Hematopoietic multipotent progenitor cell treated with erythropoietin and hydrocortisone succinate and interleukin-3 and kit ligand, for 4 days (in vitro differentiated cells): ENCODE data around the gene ADAMTS2.
A peak's percentile ranks its signal among the peaks of the same experiment; 100 is the strongest.

Experiments used
- DNase-seq: peaks from one replicate; pipeline ENCODE4 v3.0.0-alpha.2; 2015

ADAMTS2 gene

DNA sequence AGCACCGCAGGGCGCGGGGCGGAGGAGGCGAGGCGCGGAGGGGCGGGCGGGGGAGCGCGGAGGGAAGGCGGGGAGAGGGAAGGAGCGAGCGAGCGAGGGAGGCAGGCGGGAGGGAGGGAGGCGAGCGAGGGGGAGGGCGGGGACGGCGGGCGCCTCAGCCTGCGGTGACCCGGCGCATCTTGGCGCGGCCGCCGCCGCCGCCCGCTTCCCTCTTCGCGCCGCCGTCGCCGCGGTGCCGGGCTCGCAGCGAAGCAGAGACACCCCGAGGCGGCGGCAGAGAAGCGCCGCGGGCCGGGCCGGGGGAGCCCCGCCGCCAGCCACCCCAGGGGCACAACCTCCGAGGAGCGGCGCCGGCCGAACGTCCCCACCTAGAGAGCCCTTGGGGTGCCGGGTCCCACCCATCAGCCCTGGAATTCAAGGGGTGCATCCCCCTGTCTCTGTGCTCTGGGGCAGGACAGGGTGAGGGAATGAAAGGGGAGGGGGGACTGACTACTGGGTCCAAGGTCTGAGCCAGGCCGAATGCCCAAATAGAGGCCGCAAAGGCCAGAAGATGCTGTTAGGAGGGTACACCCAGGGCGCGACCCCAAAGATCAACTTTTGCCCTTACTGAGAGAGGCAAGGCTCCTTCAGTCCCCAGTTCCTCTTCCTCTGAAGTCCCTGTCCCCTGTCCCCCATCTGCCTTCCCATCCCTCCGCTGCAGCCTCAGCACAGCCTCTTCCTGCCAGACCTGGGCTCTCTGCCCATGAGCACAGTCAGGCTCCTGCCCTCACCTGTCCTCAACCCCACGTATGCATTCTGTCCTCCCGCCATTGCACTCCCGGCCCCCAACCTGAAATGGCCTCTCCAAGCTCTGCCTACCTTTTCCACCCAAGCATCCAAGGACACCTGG is at the start of gene ADAMTS2:
Gene ADAMTS2, minus strand, starts transcription at position 29 of the 889 bp plus-strand sequence. CDS start 133 bp downstream, outside the sequence.
- DNase-seq, result peak; percentile 60

DNA sequence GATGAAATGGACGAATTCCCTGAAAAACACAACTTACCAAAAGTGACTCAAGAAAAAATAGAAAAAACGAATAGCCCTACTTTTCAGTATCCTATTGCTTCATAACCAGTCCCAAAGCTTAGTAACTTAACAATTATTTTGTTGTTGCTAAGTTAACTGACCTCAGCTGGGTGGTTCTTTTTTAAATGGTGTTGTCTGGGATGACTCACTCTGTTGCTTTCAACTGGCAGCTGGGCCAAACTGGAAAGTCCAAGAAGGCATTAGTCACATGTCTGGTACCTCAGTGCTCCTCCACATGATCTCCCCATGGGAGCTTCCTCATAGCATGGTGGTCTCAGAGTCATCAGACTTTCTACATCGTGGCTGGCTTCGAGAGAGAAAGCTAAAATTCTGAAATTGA is 47.8 kb upstream of the ADAMTS2 start:
- DNase-seq, result no peak

DNA sequence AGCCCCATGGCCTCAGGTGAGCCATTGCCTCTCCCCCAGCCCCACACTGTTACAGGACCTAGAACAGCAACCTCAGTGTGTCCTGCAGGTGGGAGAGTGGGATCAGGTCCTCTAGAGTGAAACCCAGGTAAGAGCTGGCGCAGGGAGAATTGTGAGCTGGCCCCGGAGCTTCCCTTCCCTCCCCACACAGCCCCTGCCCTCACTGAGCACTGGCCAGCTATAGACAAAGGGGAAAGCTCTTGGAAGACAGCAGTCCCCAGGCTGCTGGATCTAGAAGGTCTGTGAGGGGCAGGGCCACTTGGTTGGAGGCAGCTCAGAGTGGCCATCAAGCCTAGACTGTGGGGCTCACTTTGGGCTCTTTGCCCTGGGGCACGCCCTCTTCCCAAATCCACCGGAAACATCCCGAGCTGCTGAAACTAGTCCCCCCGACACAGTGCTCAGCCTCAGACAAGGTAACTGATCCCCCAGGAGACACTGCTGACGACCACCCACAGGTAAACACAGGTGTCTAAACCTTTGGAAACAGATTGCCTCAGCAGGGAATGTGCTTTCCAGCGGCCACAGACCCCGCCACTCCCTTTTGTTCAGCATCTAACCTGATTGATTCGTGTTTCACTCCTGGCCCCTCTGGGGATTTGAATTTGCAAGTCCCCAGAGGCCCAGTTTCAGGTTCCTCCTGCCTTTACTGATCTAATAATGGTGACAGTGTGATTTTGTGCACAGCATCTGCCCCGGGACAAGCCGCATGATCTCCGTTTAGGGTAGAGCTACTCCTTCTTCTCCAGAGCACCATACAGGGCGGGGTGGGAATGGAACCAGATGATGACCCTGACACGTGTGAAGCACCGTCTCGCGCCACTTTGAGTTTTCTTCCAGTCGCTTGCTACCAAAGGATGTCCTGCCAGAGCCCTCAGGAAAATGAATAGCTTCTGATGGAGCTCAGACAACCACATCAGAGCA is 42.2 kb upstream of the ADAMTS2 start:
- no peak for DNase-seq

DNA sequence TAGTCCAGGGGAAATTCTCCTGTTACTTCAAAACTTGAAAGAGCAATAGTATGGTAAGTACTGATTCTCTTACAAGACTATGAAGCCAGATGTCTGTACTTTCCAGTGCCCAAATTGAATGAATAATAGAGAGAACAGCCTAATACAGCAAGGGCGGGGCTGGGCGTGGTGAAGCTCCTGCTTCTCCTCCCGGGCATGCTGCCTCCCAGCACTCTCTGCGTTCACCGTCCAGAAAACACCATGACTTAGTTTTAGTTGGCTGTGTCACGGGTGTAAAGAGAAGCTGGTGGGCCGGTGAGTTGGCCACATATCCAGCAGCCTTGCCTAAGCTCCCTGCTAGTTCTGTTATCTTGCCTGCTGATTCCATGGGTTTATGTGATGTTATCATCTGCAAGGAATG is 40.7 kb upstream of the ADAMTS2 start:
- no peak for DNase-seq

DNA sequence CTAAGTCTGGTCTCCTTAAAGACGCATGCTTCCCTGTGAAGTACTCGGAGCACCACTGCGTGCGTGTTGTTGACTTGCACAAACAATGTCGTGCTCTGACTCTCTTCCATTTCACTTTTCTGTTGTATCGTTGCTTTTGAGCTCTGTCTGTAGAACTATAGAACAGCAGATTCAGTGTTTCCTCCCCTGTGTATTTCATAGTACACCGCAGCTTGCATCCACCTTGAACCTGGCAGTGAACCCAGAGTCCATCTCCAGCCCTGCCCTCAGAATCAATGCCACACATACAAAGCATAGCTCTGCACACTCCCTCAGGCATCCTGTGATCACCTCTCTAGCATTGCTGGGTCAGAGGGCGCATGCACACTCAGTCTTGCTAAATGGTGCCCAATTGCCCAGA is 37.2 kb upstream of the ADAMTS2 start:
- no peak for DNase-seq

DNA sequence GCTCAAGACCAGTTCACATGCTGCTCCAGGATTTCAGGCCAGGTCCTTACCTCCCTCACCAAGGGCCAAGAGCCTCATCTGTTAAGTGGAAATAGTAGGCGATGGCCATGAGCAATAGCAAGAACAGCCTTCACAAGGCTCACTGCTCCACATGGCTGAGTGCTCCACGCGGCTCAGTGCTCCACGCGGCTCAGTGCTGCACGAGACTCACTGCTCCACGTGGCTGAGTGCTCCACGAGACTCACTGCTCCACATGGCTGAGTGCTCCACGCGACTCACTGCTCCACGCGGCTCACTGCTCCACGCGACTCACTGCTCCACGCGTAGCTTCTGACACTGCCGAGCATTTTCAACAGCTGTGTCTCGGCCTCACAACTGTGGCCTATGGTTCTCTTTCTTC is 36.4 kb upstream of the ADAMTS2 start:
- no peak for DNase-seq

DNA sequence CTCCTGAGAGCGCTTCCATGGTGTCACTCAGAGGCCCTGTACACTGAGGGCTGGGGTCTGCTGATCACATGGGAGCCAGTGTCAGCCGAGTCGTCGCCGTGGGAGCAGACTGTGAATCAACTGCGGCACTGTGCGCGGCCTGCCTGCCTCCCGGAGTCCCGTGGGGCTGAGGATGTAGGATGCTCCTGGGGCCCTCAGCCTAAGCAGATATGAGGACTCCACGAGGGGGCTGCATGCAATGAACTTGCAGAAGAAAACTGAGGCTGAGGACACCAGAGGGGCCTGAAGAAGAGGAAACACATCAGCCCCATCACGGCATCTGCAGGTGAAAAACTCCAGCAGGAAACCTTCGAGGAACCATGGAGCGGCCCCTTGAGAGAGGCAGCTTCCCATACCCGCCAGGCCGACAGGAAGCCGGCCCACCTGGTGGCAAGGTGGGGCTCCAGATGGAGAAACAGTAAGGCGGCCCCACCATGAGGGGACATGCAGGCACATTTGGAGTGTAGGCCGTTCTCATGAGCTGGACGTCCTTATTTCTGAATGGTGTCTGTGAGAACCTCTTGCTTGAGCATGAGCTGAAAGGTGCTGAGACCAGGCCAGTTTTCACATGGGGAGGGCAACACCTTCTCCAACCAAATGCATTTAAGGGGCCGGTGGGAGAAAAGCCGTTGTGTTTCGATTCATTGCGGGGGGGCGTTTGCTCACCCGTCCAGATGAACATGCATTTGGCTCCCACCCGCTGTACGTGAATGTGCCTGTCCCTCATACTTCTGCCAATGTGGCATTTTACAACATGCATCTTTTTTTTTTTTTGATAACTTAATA is 35.2 kb upstream of the ADAMTS2 start:
- DNase-seq, result no peak

DNA sequence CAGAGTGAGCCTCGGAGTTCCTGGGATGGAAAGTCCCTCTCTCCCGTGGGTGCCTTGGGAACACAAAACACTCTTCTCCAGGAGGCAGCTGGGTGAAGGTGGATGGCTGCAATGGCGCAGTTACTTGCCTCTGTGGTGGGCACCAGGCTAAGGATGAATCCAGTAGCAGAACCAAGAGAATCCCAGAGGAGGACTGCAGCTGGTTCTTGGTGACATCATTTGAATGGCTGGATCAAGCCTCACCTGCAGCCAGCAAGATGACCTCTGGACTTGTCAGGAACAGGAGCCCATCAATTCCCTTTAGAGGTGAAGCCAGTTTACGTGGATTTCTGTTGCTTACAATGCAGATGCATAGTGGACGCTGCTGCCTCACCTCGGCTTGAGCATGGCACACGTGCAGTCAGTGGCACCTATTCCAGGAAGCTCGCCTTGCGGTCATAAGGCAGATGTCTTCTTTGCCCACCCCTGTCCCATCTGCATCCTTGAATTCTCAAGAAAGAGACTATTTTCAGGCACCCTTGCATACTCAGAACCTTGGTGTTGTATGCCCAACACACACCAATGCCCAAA is 34.1 kb upstream of the ADAMTS2 start:
- no peak for DNase-seq

DNA sequence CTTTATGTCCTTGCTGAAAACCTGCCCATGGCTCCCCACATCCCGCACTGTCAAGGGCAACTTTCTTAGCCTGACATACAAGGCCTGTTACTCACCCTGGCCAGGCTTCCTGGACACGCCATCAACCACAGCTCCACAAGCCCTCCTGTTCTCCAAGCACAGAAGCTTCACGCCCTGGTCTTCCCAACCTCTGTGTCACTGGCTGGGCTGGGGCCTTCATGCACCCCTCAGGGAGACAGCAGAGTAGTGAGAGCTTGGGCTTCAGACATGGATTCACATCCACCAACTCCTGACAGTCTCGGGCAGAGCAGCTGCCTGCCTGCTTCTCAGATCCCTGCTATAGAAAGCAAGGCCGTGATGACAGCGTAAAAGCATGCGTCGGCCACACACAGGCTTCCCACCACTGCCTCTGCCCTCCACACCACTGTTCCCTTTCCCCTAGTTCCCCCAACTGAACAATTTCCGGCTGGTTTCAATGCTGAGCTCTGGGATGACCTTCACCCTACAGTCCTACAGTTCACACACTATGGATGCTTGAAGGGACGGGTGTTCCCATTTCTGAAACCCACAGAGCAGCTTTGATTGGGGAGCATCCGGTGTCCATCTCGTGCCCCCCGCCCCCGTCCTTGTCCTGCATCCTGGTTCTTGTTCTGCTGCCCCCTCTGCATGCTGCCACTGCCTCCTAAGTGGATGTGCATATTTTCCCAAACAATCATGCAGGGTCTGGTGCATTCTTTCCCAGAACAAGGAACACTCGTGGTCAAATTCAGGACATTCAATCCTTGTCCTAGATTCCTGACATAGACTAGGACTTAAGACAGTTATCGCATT is 33.4 kb upstream of the ADAMTS2 start:
- DNase-seq, result no peak

DNA sequence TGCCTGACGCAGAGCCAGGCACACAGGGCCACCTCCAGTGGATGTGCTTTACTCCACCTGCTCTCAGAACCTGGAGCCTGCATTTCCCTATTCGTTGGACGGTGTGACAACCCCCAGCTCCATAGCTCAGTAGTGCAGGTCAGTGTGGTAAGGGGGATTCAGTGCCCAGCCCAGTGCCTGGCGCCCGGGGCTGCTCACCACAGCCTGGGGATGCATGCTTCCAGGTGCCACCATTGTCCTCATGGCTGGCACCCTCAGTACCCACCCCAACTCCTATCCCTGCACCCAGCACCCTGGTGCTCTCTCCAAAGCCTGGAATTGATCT is 32.8 kb upstream of the ADAMTS2 start:
- no peak for DNase-seq

DNA sequence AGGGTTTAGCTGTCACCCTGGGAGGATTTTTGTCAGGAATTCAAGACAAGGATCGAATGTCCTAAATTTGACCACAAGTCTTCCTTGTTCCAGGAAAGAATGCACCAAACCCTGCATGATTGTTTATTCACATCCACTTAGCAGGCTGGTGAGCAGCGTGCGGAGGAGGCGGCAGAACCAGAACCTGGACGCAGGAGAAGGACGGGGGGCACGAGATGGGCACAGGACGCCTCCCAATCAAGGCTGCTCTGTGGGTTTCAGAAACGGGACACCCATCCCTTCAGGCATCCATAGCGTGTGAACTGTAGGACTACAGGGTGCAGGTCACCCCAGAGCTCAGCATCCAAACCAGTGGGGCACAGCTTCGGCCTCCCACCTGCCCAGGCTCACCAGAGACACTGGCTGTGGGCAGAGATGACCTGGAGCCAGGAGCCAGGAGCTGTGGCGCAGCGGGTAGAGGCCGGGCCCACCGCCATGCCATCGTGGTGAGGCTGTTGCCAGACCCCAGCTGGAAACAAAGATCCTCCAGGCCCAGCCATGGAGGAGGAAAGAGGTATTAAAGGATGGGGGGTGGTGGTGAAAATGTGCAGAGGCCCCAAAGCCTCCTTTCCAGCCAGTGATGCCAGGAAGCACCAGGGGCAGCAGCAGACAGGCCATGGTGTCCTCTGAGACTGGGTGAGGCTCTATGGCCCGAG is 32.3 kb upstream of the ADAMTS2 start:
- DNase-seq, result no peak

DNA sequence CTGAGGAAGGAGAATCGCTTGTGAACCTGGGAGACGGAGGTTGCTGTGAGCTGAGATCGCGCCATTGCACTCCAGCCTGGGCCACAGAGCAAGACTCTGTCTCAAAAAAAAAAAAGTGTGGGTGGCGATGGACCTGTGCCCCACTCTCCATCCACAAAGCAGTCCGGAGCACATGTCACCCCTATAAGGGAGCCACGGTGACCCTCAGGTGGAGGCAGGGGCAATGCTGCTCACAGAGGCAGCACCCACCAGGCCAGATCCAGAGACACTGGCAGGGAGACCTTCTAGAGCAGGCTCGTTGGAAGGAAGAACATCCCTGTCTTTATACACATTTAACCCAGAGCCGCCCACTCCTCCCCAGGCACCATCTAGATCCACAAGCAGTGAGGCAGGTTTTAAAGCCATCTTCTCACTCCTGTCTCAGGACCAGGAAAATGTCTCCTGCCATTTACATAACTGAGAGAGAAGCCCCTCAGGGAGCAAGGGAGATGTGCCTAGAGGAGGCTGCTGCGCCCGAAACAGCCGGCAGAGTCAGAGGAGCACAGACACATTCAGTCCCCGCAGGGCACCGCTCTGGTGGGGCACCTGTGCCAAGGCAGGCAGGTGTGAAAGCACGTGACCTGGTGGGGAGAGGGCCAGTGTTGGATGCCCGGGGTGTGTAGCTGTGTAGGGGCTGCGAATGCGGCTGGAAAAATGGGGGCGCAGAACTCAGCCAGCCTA is 31.6 kb upstream of the ADAMTS2 start:
- no peak for DNase-seq

DNA sequence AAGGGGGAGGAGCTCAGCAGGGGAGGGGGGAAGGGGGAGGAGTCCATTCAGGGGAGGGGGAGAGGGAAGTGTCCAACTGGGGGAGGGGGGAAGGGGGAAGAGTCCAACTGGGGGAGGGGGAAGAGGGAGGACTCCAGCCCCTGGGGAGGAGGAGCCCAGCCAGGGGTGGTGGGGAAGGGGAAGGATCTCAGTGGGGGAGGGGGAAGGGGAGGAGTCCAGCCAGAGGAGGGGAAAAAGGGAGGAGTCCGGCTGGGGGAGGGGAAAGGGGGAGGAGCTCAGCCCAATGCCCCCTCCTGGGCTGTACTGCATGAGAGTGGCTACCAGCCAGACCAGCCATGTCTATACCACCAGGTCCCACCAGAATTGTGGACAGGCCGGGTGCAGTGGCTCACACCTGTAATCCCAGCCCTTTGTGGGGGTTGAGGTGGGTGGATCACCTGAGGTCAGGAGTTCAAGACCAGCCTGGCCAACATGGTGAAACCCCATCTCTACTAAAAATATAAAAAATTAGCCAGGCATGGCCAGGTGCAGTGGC is 30.6 kb upstream of the ADAMTS2 start:
- peak; percentile 5 for DNase-seq

DNA sequence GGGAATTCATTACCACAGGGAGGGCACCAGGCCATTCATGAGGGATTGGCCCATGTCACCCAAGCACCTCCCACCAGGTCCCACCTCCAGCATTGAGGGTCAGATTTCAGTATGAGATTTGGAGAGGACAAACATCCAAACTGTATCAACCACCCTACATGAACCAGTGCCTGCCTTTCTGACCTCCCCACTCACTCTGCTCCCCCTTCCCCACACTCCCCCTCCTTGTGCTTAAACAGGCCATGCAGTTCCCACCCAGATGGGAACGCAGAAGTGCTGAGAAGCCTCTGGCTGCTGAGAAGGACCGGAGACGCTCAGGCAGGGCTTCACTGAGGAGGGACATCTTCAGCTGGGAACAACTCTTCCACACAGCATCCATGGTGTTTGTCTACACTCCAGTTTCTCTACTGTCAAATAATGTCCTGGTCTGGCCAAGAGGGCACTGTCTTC is 30.0 kb upstream of the ADAMTS2 start:
- no peak for DNase-seq

DNA sequence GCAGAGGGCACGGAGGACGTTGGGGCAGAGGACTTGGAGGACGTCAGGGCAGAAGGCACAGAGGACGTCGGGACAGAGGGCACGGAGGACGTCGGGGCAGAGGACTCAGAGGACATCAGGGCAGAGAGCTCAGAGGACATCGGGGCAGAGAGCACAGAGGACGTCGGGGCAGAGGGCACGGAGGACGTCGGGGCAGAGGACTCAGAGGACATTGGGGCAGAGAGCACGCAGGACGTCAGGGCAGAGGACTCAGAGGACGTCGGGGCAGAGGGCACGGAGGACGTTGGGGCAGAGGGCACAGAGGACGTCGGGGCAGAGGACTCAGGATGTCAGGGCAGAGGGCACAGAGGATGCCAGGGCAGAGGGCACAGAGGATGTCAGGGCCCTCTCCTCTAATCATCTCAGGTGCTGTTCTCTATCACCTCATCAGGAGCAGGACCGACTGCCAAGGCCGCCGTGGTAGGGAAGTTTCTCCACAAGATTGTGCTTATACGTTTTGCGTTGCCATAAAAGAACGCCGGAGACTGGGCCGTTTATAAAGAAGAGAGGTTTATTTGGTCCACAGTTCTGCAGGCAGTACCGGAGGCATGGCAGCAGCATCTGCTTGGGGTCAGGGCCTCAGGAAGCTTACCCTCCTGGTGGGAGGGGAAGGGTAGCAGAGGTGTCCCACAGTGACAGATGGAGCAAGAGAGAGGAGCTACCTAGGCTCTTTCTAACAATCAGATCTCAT is 29.4 kb upstream of the ADAMTS2 start:
- DNase-seq, result no peak

DNA sequence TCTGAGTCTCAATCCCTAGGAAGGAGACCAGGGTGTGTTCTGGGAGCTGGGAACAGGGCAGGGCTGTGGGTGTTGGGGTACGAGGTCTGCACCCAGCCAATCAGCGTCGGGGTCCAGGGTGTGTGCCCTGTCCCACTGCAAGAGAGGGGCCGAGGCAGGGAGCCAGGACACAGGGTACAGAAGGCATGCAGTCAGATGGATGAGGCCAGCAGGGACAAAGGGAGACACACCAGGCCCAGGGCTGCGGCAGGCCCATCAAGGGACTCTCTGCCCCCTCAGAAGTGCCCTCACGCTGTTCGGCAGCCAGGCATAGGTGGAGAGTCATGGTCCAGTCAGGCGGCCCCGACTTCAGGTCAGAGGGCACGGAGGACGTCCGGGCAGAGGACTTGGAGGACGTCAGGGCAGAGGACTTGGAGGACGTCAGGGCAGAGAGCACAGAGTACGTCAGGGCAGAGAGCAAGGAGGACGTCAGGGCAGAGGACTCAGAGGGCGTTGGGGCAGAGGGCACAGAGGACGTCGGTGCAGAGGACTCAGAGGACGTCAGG is 28.8 kb upstream of the ADAMTS2 start:
- DNase-seq, result no peak

DNA sequence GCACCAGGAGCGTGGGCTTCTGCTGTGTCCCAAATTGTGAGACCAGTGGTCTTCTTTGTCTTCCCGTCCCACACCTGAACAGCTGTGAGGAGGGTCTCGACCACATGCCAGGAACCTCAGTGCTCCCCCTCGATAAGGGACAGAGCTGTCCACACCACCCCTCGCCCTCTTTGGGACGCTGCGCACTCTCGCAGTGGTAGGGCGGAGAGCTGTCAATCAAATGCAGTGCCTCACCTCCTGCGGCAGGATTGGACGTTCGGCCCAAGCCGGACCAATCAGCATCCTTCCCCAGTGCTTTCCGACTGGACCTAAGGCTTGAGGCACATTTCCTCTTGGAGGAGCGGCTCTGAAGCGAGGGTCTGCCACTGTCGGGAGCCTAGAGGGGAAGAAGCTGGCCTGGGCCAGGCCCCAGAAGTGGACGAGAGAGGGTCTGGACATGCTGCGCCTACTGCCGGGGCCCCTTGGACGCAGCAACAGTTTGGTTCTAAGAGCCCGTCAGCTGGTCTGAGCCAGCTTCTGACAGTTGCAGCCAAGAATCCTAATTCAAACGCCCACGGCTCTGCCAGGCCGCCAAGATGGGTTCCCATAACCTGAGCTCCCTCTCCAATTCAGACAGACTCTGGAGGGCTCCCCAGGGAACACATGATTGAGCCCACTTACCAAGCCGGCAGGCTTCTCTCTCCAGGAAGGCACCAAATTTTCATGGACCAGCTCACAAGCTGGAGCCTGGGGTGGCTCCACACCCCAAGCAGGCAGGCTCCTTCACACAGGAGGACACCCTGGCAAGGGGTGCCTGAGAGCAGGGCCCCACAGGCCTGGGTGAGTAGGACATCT is 28.1 kb upstream of the ADAMTS2 start:
- DNase-seq, result no peak
